B cell (primary cell): ENCODE measurements around the gene ADRB1. TPM values are rescaled to one million over a fixed set of nuclear protein-coding genes. Genes with fewer than 3 reads are reported as not detected.

Source experiments
- ATAC-seq: fragments of 200-7000 bp; cut with Tn5 transposase; one replicate; pipeline ENCODE4 v1.10.0; 2021; ENCODE audit warnings: low read depth, mild to moderate bottlenecking, moderate number of reproducible peaks, moderate library complexity
- CTCF ChIA-PET: fragments of 350-600 bp; sonication (Branson Sonifier 250); formaldehyde crosslinking; loops from one replicate; lab custom pipeline; 2021; ENCODE audit warnings: antibody characterized with exemption, inconsistent platforms; lab: Charles Lee
- POLR2A ChIA-PET: fragments of 350-600 bp; sonication (Branson Sonifier 250); formaldehyde crosslinking; loops from one replicate; lab custom pipeline; 2021; ENCODE audit warnings: antibody characterized with exemption; lab: Charles Lee
- DNase-seq: peaks from one replicate; pipeline ENCODE4 v3.0.0; 2013
- H2AFZ ChIP-seq: 2 replicates; pipeline ENCODE4 v1.6.1; 2012; ENCODE audit warnings: mild to moderate bottlenecking, low read depth, low read length; ENCODE audit not compliant: insufficient read depth, poor library complexity, severe bottlenecking
- H3K27ac ChIP-seq, 2 donors: 1 replicate in 1 of 2; 2 replicates in 1 of 2; pipeline ENCODE4 v1.5.1; 2012 to 2013; ENCODE audit warnings: low read length in 2 of 2, mild to moderate bottlenecking in 2 of 2, moderate library complexity in 1 of 2
- H3K27me3 ChIP-seq, 4 experiments: fragments of 200-600 bp in 1 of 4; sonication (generic) in 1 of 4; replicated peaks in 1 of 4; 1 replicate in 2 of 4; 2 replicates in 2 of 4; pipeline versions ENCODE4 v1.6.1 to v1.7.0; 2013 to 2016; ENCODE audit warnings: low read length in 3 of 4, mild to moderate bottlenecking in 2 of 4, mixed read lengths in 1 of 4, moderate library complexity in 1 of 4; ENCODE audit not compliant: insufficient read depth in 4 of 4, control insufficient read depth in 3 of 4; ENCODE audit errors: control extremely low read depth in 1 of 4
- H3K36me3 ChIP-seq, 2 experiments: replicated peaks in 1 of 2; 1 replicate in 1 of 2; 2 replicates in 1 of 2; pipeline versions ENCODE4 v1.6.1 to v1.7.1; 2013; ENCODE audit warnings: low read length in 1 of 2; ENCODE audit not compliant: insufficient read depth in 2 of 2, control insufficient read depth in 1 of 2; ENCODE audit errors: control extremely low read depth in 1 of 2, extremely low read depth in 1 of 2
- H3K4me1 ChIP-seq, 2 donors: fragments of 200-600 bp in 1 of 2; sonication (generic) in 1 of 2; 1 replicate in 1 of 2; 2 replicates in 1 of 2; pipeline versions ENCODE4 v1.5.1 to v1.6.1; 2013 to 2017; ENCODE audit warnings: low read length in 2 of 2; ENCODE audit not compliant: control insufficient read depth in 2 of 2, insufficient read depth in 2 of 2
- H3K4me2 ChIP-seq: replicated peaks from 2 replicates; pipeline ENCODE3; 2012; ENCODE audit warnings: mild to moderate bottlenecking, low read depth, low read length; ENCODE audit not compliant: poor library complexity, severe bottlenecking
- H3K4me3 ChIP-seq, 5 experiments: fragments of 200-600 bp in 1 of 5; sonication (generic) in 1 of 5; 1 replicate in 3 of 5; 2 replicates in 2 of 5; pipeline versions ENCODE4 v1.5.1 to v1.7.0; 2011 to 2016; ENCODE audit warnings: low read length in 4 of 5, mild to moderate bottlenecking in 4 of 5, low read depth in 2 of 5, control low read depth in 1 of 5, moderate library complexity in 1 of 5; ENCODE audit not compliant: insufficient read depth in 1 of 5; ENCODE audit errors: control extremely low read depth in 1 of 5, extremely low read depth in 1 of 5
- H3K79me2 ChIP-seq: fragments of 200-600 bp; sonication (generic); one replicate; pipeline ENCODE4 v1.6.0; 2016; ENCODE audit warnings: low read length; ENCODE audit not compliant: control insufficient read depth, insufficient read depth
- H3K9ac ChIP-seq: fragments of 200-600 bp; sonication (generic); 2 replicates; pipeline ENCODE4 v1.6.1; 2017; ENCODE audit warnings: mild to moderate bottlenecking, low read length, moderate library complexity
- H3K9me3 ChIP-seq, 3 donors: one replicate each; pipeline versions ENCODE4 v1.6.1 to v1.7.1; 2013; ENCODE audit warnings: low read length in 2 of 3; ENCODE audit not compliant: control insufficient read depth in 2 of 3, insufficient read depth in 1 of 3; ENCODE audit errors: control extremely low read depth in 1 of 3
- H4K20me1 ChIP-seq: 2 replicates; pipeline ENCODE4 v1.6.0; 2012; ENCODE audit warnings: mild to moderate bottlenecking, low read length; ENCODE audit not compliant: insufficient read depth, control insufficient read depth, poor library complexity, severe bottlenecking
- H3K27ac Mint-ChIP-seq: one replicate; pipeline ENCODE4 v1.8.0; 2021; ENCODE audit warnings: mixed read lengths
- H3K27me3 Mint-ChIP-seq: one replicate; pipeline ENCODE4 v1.8.0; 2021; ENCODE audit warnings: mixed read lengths
- H3K4me1 Mint-ChIP-seq: one replicate; pipeline ENCODE4 v1.8.0; 2021; ENCODE audit warnings: mixed read lengths
- H3K4me3 Mint-ChIP-seq: one replicate; pipeline ENCODE4 v1.8.0; 2021; ENCODE audit warnings: mixed read lengths
- H3K9me3 Mint-ChIP-seq: one replicate; pipeline ENCODE4 v1.8.0; 2022; ENCODE audit warnings: mixed read lengths; ENCODE audit not compliant: insufficient read depth
- CTCF ChIP-seq: fragments of 200-600 bp; IDR thresholded peaks from one replicate; pipeline ENCODE4 v1.8.0; 2022; ENCODE audit warnings: antibody characterized with exemption, mild to moderate bottlenecking
- EZH2 ChIP-seq: IDR thresholded peaks from 2 replicates; pipeline ENCODE4 v1.6.1; 2012; ENCODE audit warnings: borderline replicate concordance, low read depth, mild to moderate bottlenecking, moderate library complexity, low read length; ENCODE audit not compliant: insufficient read depth, poor library complexity, severe bottlenecking
- WGBS: methylation state at CpG from one replicate; pipeline ENCODE4 v1.1.5; 2013; ENCODE audit warnings: missing lambda C conversion rate; ENCODE audit not compliant: insufficient coverage; 5-methylcytosine and 5-hydroxymethylcytosine counted together
- intact Hi-C: fragments of 100-400 bp; cut with micrococcal nuclease; formaldehyde crosslinking; loops from one replicate; pipeline ENCODE4 v1.10.0; 2022
- polyA plus RNA-seq: library from polyadenylated mRNA; depleted of rRNA; stranded (reverse); fragments of >200 nt; gene quantifications from 2 replicates; pipeline ENCODE4 v1.2.3, GENCODE V29; 2012
- total RNA-seq, 2 donors: library from RNA; stranded (reverse); fragments of 120-200 nt in 1 of 2; gene quantifications; 1 replicate in 1 of 2; 2 replicates in 1 of 2; pipeline versions ENCODE4 v1.2.3 to v1.2.4, GENCODE V29; 2013 to 2022

ADRB1 gene
- total and polyA plus RNA-seq, 2 donors (not counting 1 experiment from before 2014, with no cell fraction given): 0.10 TPM; not detected in 1

DNA sequence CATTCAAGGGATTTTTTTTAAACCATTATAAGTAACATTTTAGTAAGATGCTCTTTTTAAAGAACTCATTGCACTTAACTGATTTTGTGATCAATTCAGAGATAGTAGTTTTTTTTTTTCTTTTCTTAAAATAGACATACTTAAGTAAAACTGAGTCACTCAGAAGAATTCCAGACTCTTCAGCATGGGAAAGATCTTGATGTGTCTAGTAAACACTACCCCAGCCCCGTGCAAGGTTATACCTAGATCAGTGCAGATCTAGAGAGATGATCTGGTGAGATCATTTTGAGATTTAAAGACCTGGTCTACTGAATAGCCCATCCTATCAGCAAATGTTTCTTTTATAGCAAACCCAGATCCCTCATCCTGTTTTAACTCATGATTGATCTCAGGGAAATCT, 8.6 kb downstream of the ADRB1 start:
- ChIA-PET CTCF (no interaction called here), POLR2A (no interaction called here)
- H3K27me3 Mint-ChIP-seq: peaks cover 54% of the 10 kb centered on the region
- ATAC-seq (no peak), DNase-seq (no peak)
- no peaks in the 10 kb centered on the region for H3K36me3 ChIP-seq
- H3K27me3 ChIP-seq: peaks cover 0 to 18% (median 6%) of the 10 kb centered on the region in 4 experiments
- no peaks in the 10 kb centered on the region for H3K79me2 ChIP-seq
- no peaks in the 10 kb centered on the region for H3K9me3 ChIP-seq
- no peaks in the 10 kb centered on the region for H4K20me1 ChIP-seq
- no peak overlapping the region for H3K9ac ChIP-seq
- 80% methylated on average over 1 of the region's 1 CpG for WGBS
- H3K27ac Mint-ChIP-seq: no peak overlapping the region
- H3K4me1 ChIP-seq: no peaks in the 10 kb centered on the region
- H3K4me3 ChIP-seq: no peak overlapping the region
- no peak overlapping the region for H3K4me2 ChIP-seq
- H3K4me1 Mint-ChIP-seq: no peaks in the 10 kb centered on the region
- intact Hi-C loops: no loop called here
- no peak overlapping the region for H3K27ac ChIP-seq
- no peak overlapping the region for H2AFZ ChIP-seq
- no peak overlapping the region for H3K4me3 Mint-ChIP-seq
- no peaks in the 10 kb centered on the region for H3K9me3 Mint-ChIP-seq
- TF ChIP-seq EZH2: no peak

DNA sequence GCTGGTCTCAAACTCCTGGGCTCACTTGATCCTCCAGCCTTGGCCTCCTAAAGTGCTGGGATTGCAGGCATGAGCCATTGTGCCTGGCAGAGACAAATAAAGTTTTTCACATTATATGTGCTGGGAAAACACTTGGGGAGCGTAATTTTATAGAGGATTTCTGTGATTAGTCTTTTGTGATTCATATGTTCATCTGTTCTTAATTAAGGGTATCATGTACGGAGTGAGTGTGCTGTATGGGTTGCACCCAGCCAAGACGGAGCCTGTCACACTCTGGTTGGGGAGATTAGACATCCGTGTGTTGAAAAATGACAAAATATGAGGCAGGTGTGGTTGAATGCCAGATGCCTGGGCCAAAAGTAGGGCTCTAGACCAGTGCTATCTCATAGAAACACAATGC, 10.3 kb downstream of the ADRB1 start:
- TF ChIP-seq CTCF (no peak), EZH2 (no peak)
- no peaks in the 10 kb centered on the region for H4K20me1 ChIP-seq
- no peak overlapping the region for H3K4me2 ChIP-seq
- Mint-ChIP-seq H3K27ac (no peak overlapping the region), H3K27me3 (peaks cover 46% of the 10 kb centered on the region), H3K4me3 (no peak overlapping the region), H3K4me1 (no peaks in the 10 kb centered on the region), H3K9me3 (no peaks in the 10 kb centered on the region)
- H3K4me1 ChIP-seq: no peaks in the 10 kb centered on the region
- no peak overlapping the region for H2AFZ ChIP-seq
- H3K36me3 ChIP-seq: no peaks in the 10 kb centered on the region
- no peak overlapping the region for H3K9ac ChIP-seq
- H3K79me2 ChIP-seq: no peaks in the 10 kb centered on the region
- ChIA-PET POLR2A (no interaction called here), CTCF (no interaction called here)
- DNase-seq (no peak), ATAC-seq (no peak)
- peaks cover 0 to 10% (median 4%) of the 10 kb centered on the region in 4 experiments for H3K27me3 ChIP-seq
- no peak overlapping the region for H3K27ac ChIP-seq
- 67% methylated on average over 3 of the region's 4 CpGs for WGBS
- intact Hi-C loops: no loop called here
- no peaks in the 10 kb centered on the region for H3K9me3 ChIP-seq
- H3K4me3 ChIP-seq: no peak overlapping the region
